WTC11 (cell line): ENCODE measurements around the gene MAB21L3. TPM values are rescaled to one million over a fixed set of nuclear protein-coding genes. Genes with fewer than 3 reads are reported as not detected.

Source experiments
- ATAC-seq: fragments of 200-7000 bp; cut with Tn5 transposase; 2 replicates; pipeline ENCODE4 v1.10.0; 2021; ENCODE audit warnings: mild to moderate bottlenecking, moderate library complexity
- CTCF ChIA-PET: fragments of 300-600 bp; sonication (Branson Sonifier 250); formaldehyde crosslinking; loops from one replicate; lab custom pipeline; 2021; ENCODE audit warnings: antibody characterized with exemption; lab: Charles Lee
- POLR2A ChIA-PET: fragments of 350-600 bp; sonication (Branson Sonifier 250); formaldehyde crosslinking; loops from one replicate; lab custom pipeline; 2021; ENCODE audit warnings: antibody characterized with exemption; lab: Charles Lee
- DNase-seq: peaks from one replicate; pipeline ENCODE4 v3.0.0; 2021; ENCODE audit warnings: low spot score
- H3K27ac Mint-ChIP-seq: 2 replicates; pipeline ENCODE4 v1.8.0; 2021; ENCODE audit warnings: mixed read lengths
- H3K27me3 Mint-ChIP-seq: 2 replicates; pipeline ENCODE4 v1.8.0; 2021; ENCODE audit warnings: low read depth, mild to moderate bottlenecking, moderate library complexity, mixed read lengths
- H3K36me3 Mint-ChIP-seq: 2 replicates; pipeline ENCODE4 v1.8.0; 2021; ENCODE audit warnings: mixed read lengths
- H3K4me1 Mint-ChIP-seq: 2 replicates; pipeline ENCODE4 v1.8.0; 2022; ENCODE audit warnings: mixed read lengths
- H3K4me3 Mint-ChIP-seq: 2 replicates; pipeline ENCODE4 v1.8.0; 2021; ENCODE audit warnings: mild to moderate bottlenecking, moderate library complexity, mixed read lengths
- H3K9me3 Mint-ChIP-seq: 2 replicates; pipeline ENCODE4 v1.8.0; 2021; ENCODE audit warnings: mixed read lengths
- ATF1 ChIP-seq: sonication (generic); formaldehyde crosslinking; IDR thresholded peaks from 2 replicates; pipeline ENCODE4 v1.8.1; 2023; ENCODE audit warnings: mild to moderate bottlenecking, moderate library complexity, missing genetic modification reagents
- ATF6 ChIP-seq: sonication (generic); formaldehyde crosslinking; IDR thresholded peaks from 2 replicates; pipeline ENCODE4 v1.8.1; 2023; ENCODE audit warnings: mild to moderate bottlenecking, missing genetic modification reagents
- CBFB ChIP-seq: sonication (generic); formaldehyde crosslinking; IDR thresholded peaks from 2 replicates; pipeline ENCODE4 v1.8.1; 2022; ENCODE audit warnings: mild to moderate bottlenecking, low read depth, missing genetic modification reagents
- CREB1 ChIP-seq: sonication (generic); formaldehyde crosslinking; IDR thresholded peaks from 2 replicates; pipeline ENCODE4 v1.8.0; 2023; ENCODE audit warnings: mild to moderate bottlenecking, missing genetic modification reagents
- KAT7 ChIP-seq: sonication (generic); formaldehyde crosslinking; IDR thresholded peaks from 2 replicates; pipeline ENCODE4 v1.8.1; 2023; ENCODE audit warnings: missing genetic modification reagents, mild to moderate bottlenecking, borderline replicate concordance
- NFE2L1 ChIP-seq: sonication (generic); formaldehyde crosslinking; IDR thresholded peaks from 2 replicates; pipeline ENCODE4 v1.8.1; 2023; ENCODE audit warnings: missing genetic modification reagents
- OVOL2 ChIP-seq: fragments of 250-450 bp; sonication (Bioruptor Pico); IDR thresholded peaks from 2 replicates; pipeline ENCODE4 v1.9.0; 2021; ENCODE audit warnings: mild to moderate bottlenecking, borderline replicate concordance
- RELA ChIP-seq: sonication (generic); formaldehyde crosslinking; IDR thresholded peaks from 2 replicates; pipeline ENCODE4 v1.8.1; 2022; ENCODE audit warnings: missing genetic modification reagents, mild to moderate bottlenecking, borderline replicate concordance
- TEAD4 ChIP-seq: sonication (generic); formaldehyde crosslinking; IDR thresholded peaks from 2 replicates; pipeline ENCODE4 v1.8.0; 2022; ENCODE audit warnings: mild to moderate bottlenecking, missing genetic modification reagents
- ZBTB21 ChIP-seq: sonication (generic); formaldehyde crosslinking; IDR thresholded peaks from 2 replicates; pipeline ENCODE4 v1.8.1; 2023; ENCODE audit warnings: mild to moderate bottlenecking, missing genetic modification reagents, borderline replicate concordance
- ZNF396 ChIP-seq: fragments of 250-450 bp; sonication (Bioruptor Pico); IDR thresholded peaks from 2 replicates; pipeline ENCODE4 v1.8.0; 2021; ENCODE audit warnings: mild to moderate bottlenecking, moderate library complexity, borderline replicate concordance
- ZNF423 ChIP-seq: fragments of 250-450 bp; sonication (Bioruptor Pico); IDR thresholded peaks from 2 replicates; pipeline ENCODE4 v2.1.2; 2022; ENCODE audit warnings: mild to moderate bottlenecking, moderate library complexity
- total RNA-seq: library from RNA; stranded (reverse); gene quantifications from 3 replicates; pipeline ENCODE4 v1.2.3, GENCODE V29; 2021
- TF ChIP-seq, protein P1 (sequence below): sonication (generic); formaldehyde crosslinking; IDR thresholded peaks from 2 replicates; pipeline ENCODE4 v1.8.0; 2022; ENCODE audit warnings: missing genetic modification reagents
- TF ChIP-seq, protein P2 (sequence below): sonication (generic); formaldehyde crosslinking; IDR thresholded peaks from 2 replicates; pipeline ENCODE4 v1.8.1; 2023; ENCODE audit warnings: mild to moderate bottlenecking, missing genetic modification reagents, moderate library complexity
- TF ChIP-seq, protein P3 (sequence below): fragments of 250-450 bp; sonication (Bioruptor Pico); IDR thresholded peaks from 2 replicates; pipeline ENCODE4 v1.9.0; 2021; ENCODE audit warnings: moderate library complexity, mild to moderate bottlenecking, inconsistent platforms, borderline replicate concordance

The MAB21L3 gene
- total RNA-seq, 1 experiment from 2014 or later: not detected

GRCh38 chr1:116182019-116182714, 71.0 kb downstream of the MAB21L3 start:
- ChIA-PET CTCF (interaction anchor here (1.1 kb wide), 1 partner anchor 317 kb away, joined by 3 read pairs; no protein-coding TSS in a partner anchor), POLR2A (interaction anchor here (0.6 kb wide), 1 partner anchor 297 kb away, joined by 3 read pairs; no protein-coding TSS in a partner anchor)
- Mint-ChIP-seq H3K4me1 (no peaks in the 10 kb centered on the region), H3K36me3 (no peaks in the 10 kb centered on the region), H3K4me3 (no peak overlapping the region), H3K9me3 (peaks cover 5% of the 10 kb centered on the region; the same call in 1 of the 2 replicates), H3K27me3 (no peaks in the 10 kb centered on the region), H3K27ac (no peak overlapping the region)
- TF ChIP-seq ATF1 (CRISPR knock-in tag) (no peak), ATF6 (no peak), ZBTB21 (no peak), RELA (CRISPR knock-in tag) (no peak), CREB1 (CRISPR knock-in tag) (no peak), TEAD4 (no peak), NFE2L1 (CRISPR knock-in tag) (no peak), OVOL2 (CRISPR knock-in tag) (no peak), ZNF396 (CRISPR knock-in tag) (no peak), CBFB (no peak), KAT7 (CRISPR knock-in tag) (no peak), ZNF423 (no peak)
- TF ChIP-seq, protein P1, sequence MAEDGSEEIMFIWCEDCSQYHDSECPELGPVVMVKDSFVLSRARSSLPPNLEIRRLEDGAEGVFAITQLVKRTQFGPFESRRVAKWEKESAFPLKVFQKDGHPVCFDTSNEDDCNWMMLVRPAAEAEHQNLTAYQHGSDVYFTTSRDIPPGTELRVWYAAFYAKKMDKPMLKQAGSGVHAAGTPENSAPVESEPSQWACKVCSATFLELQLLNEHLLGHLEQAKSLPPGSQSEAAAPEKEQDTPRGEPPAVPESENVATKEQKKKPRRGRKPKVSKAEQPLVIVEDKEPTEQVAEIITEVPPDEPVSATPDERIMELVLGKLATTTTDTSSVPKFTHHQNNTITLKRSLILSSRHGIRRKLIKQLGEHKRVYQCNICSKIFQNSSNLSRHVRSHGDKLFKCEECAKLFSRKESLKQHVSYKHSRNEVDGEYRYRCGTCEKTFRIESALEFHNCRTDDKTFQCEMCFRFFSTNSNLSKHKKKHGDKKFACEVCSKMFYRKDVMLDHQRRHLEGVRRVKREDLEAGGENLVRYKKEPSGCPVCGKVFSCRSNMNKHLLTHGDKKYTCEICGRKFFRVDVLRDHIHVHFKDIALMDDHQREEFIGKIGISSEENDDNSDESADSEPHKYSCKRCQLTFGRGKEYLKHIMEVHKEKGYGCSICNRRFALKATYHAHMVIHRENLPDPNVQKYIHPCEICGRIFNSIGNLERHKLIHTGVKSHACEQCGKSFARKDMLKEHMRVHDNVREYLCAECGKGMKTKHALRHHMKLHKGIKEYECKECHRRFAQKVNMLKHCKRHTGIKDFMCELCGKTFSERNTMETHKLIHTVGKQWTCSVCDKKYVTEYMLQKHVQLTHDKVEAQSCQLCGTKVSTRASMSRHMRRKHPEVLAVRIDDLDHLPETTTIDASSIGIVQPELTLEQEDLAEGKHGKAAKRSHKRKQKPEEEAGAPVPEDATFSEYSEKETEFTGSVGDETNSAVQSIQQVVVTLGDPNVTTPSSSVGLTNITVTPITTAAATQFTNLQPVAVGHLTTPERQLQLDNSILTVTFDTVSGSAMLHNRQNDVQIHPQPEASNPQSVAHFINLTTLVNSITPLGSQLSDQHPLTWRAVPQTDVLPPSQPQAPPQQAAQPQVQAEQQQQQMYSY (CRISPR knock-in tag): no peak
- TF ChIP-seq, protein P2, sequence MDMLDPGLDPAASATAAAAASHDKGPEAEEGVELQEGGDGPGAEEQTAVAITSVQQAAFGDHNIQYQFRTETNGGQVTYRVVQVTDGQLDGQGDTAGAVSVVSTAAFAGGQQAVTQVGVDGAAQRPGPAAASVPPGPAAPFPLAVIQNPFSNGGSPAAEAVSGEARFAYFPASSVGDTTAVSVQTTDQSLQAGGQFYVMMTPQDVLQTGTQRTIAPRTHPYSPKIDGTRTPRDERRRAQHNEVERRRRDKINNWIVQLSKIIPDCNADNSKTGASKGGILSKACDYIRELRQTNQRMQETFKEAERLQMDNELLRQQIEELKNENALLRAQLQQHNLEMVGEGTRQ (CRISPR knock-in tag): no peak
- TF ChIP-seq, protein P3, sequence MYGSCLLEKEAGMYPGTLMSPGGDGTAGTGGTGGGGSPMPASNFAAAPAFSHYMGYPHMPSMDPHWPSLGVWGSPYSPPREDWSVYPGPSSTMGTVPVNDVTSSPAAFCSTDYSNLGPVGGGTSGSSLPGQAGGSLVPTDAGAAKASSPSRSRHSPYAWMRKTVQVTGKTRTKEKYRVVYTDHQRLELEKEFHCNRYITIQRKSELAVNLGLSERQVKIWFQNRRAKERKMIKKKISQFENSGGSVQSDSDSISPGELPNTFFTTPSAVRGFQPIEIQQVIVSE: no peak
- DNase-seq (no peak), ATAC-seq (no peak)

Other genes starting within 250 kb of the MAB21L3 start
- gene SLC22A15, start 134.9 kb upstream of the MAB21L3 start, total RNA-seq: 3.5 to 4.5 TPM (median 4.3 TPM) in 3 replicates